Esophagus squamous epithelium (tissue), 4 donors: Measurements from ENCODE around the gene SLC14A1.

Source experiments
- POLR2A ChIP-seq, 4 donors: fragments of 450-650 bp; IDR thresholded peaks; one replicate each; pipeline ENCODE4 v1.6.1; 2017; ENCODE audit warnings: antibody characterized with exemption in 4 of 4, mild to moderate bottlenecking in 4 of 4, moderate library complexity in 3 of 4
- TF ChIP-seq, protein P1 (sequence below), 6 experiments: fragments of 450-650 bp in 4 of 6; fragments of 200-600 bp in 2 of 6; sonication (generic) in 2 of 6; IDR thresholded peaks; one replicate each; pipeline ENCODE4 v1.5.1; 2016 to 2019; ENCODE audit warnings: antibody characterized with exemption in 6 of 6, mild to moderate bottlenecking in 4 of 6, moderate library complexity in 4 of 6

DNA sequence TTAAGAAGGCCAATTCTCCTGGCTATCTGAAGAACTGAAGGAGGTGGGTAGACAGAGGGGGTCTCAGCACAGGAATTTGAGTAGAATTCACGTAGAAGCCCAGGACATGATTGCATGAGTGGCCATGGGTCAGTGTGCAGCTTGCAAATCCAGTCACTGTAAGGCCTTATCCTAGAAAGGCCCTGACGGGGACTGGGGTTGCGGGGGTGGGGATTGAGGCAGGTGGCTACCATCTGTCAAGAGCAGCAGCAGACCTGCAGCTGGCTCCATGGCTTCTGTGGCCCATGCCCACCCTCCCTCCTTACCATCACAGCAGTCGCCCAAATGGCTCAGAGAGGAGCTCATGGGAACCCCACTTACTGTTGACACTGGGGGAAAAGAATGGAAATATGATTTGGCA is 34.6 kb upstream of the SLC14A1 start:
- no peak for TF ChIP-seq POLR2A (IDR thresholded peaks at IDR 0.05)
- TF ChIP-seq, protein P1, sequence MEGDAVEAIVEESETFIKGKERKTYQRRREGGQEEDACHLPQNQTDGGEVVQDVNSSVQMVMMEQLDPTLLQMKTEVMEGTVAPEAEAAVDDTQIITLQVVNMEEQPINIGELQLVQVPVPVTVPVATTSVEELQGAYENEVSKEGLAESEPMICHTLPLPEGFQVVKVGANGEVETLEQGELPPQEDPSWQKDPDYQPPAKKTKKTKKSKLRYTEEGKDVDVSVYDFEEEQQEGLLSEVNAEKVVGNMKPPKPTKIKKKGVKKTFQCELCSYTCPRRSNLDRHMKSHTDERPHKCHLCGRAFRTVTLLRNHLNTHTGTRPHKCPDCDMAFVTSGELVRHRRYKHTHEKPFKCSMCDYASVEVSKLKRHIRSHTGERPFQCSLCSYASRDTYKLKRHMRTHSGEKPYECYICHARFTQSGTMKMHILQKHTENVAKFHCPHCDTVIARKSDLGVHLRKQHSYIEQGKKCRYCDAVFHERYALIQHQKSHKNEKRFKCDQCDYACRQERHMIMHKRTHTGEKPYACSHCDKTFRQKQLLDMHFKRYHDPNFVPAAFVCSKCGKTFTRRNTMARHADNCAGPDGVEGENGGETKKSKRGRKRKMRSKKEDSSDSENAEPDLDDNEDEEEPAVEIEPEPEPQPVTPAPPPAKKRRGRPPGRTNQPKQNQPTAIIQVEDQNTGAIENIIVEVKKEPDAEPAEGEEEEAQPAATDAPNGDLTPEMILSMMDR (IDR thresholded peaks at IDR 0.05) = no peak
